Fibroblast of skin of right biceps (primary cell): Measurements from ENCODE around the gene PPFIA3.
A peak's percentile ranks its signal among the peaks of the same experiment; 100 is the strongest.
"Not testable (repeated sequence)": the region's sequence is repeated elsewhere in the genome, so short reads cannot be mapped to it uniquely, and the experiment has no call there.

Experiments
- DNase-seq: peaks from one replicate; pipeline ENCODE4 v3.0.0-alpha.2; 2013

PPFIA3 gene

DNA sequence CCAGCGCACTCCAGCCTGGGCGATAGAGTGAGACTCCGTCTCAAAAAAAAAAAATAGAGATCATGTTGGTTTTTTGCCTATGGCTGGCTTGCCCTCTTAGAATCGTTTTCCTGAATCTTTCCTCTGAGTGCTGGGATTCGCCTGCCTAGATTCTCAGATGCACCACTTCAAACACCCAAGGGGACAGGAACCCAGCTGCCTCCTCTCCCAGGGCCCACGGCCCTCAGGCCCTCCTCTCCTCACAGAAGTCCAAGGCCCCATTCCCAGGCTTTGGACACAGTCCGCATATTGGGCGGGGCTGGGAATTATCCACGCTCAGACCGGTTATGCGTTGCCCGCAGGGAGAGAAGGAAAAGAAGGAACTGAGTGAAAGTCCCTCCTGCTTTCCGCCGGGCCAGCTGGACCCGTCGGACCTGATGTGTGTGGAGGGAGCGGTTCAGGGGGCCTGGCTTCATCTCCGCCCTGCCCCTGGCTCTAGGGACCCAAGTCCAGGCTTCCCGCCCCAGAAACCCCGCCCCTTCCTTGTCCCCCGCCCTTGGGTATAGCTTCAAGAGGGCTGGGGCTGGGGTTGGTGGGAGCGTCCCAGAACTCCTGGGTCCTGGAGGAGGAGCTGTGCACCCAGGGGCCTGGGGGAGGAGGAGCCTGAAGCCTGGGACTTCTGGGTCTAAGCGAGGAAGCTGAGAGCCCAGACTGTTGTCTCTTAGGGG lies 5.8 kb downstream of the PPFIA3 start:
- DNase-seq: no peak

DNA sequence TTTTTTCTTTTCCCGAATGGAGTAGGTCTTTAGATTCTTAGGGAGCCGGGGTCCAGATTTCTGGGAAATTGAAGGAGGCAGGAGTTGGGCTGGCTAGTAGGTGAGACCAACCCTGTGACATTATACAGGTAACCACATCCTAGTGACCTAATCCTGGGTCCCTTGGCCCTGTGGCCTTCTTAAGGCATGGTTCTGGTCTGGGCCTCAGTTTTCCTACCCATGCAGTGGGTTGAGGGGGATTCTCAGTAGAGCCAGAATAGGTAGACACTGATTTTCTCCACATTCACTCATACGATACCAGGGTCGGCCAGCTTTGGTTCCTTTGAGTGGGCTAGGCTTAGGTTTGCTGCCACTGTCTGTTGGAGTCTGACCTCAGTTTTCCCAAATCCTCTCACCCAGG lies 7.2 kb downstream of the PPFIA3 start:
- DNase-seq: no peak

DNA sequence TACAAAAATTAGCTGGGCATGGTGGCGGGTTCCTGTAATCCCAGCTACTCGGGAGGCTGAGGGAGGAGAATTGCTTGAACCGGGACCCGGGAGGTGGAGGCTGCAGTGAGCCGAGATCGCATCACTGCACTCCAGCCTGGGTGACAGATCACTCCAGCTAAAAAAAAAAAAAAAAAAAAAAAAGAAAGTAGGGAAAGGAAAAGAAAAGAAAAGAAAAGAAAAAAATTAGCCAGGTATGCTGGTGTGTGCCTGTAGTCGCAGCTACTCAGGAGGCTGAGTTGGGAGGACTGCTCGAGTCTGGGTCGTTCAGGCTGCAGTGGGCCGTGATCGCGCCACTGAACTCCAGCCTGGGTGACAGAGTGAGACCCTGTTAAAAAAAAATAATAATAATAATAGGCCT lies 7.9 kb downstream of the PPFIA3 start:
- not testable (repeated sequence) for DNase-seq

DNA sequence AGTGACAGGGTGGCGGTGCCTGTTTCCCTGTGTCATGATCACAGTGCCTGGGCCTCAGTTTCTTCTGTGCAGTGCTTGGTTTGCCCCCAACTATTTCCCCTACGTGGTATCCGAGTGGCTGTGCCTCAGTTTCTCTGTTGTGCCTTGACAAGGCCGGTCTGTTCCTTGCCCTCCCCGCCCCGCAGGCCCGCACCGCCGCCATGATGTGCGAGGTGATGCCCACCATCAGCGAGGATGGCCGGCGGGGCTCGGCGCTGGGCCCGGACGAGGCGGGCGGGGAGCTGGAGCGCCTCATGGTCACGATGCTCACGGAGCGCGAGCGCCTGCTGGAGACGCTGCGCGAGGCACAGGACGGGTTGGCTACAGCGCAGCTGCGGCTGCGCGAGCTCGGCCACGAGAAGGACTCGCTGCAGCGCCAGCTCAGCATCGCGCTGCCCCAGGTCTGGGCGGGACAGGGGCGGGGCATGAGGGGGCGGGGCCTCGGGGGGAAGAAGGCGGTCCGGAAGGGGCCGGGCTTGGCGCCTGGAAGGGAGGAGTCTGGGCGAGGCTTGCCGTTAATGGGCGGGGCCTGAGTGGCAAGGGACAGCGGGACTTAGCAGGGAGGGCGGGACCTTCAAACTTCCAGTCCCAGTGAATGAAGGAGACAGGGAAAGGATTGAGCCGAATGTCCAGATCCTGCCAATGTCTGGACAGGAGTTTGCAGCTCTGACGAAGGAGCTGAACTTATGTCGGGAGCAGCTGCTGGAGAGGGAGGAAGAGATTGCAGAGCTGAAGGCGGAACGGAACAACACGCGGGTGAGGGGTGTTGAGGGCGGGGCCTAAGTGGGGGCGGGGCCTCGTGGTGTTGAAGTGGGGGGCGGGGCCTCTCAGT lies 8.6 kb downstream of the PPFIA3 start:
- DNase-seq: peak; percentile 97

DNA sequence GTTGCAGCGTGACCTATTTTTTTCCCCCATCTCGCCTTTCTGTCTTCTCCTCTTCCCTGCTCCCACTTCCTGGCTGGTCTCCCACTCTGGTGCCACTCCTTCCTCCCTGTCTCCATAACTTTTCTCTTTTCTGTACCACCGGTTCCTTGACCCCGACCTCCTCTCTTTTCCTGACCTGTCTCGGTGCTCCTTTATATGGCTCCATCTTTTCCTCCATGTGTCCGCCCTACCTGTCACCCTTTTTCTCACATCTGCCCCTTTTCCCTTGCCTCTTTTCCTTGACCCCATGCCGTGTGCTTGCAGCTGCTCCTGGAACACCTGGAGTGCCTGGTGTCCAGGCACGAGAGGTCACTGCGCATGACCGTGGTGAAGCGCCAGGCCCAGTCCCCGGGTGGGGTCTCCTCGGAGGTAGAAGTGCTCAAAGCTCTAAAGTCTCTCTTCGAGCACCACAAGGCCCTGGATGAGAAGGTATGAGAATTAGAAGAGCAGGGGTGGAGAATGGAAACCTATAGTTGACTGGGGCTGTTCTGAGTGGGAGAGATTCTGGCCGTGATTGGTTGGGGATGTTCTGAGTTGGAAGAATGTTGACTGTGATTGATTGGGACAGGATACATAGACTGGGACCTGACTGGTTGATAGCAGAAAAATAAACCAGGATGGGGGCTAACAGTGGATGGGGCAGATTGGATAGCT lies 9.3 kb downstream of the PPFIA3 start:
- DNase-seq: no peak

DNA sequence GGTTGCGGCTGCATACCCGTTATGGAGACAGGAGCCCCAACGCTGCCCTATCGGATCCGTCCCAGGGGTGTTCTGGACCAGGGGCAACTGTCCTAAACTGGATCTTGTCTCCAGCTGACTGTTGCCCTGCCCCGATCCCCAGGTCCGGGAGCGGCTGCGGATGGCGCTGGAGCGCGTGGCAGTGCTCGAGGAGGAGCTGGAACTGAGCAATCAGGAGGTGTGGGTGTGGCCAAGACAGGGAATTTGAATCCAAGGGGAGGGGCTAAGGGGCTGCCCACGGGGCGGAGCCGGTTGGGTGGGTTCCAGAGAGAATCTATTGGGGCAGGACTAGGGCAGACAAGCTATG lies 9.9 kb downstream of the PPFIA3 start:
- DNase-seq: peak; percentile 49

DNA sequence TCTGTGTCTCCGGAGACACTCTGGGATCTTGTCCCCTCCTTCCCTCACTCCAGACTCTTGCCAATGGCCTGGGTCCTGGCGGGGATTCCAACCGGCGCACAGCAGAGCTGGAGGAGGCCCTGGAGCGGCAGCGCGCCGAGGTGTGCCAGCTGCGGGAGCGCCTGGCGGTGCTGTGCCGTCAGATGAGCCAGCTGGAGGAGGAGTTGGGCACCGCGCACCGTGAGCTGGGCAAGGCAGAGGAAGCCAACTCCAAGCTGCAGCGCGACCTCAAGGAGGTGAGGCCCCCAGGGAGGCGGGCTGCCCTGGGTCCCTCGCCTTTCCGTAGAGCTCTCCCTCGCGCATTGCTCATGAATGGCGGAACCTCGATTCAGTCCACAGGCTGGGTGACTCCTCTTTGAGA lies 11.0 kb downstream of the PPFIA3 start:
- DNase-seq: no peak

DNA sequence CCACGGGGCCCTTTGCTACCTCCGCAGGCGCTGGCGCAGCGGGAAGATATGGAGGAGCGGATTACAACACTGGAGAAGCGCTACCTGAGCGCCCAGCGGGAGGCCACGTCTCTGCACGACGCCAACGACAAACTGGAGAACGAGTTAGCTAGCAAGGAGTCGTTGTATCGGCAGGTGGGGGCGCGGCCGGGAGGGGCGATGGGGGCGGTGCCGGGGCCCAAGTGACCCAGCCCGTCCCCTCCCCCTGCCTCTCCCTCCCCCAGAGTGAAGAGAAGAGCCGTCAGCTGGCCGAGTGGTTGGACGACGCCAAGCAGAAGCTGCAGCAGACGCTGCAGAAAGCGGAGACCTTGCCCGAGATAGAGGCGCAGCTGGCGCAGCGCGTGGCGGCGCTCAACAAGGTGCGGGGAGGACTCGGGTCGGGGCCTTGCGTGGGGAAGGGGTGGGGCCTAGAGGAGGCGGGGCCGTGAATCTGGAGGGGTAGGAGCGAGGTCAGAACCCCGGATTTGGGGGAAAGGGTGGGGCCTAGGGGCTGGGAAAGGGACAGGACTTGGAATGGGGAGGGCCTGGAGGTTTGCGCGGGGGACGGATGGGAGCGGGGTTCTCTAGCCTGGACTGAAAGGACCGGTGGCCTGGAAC lies 13.7 kb downstream of the PPFIA3 start:
- no peak for DNase-seq

DNA sequence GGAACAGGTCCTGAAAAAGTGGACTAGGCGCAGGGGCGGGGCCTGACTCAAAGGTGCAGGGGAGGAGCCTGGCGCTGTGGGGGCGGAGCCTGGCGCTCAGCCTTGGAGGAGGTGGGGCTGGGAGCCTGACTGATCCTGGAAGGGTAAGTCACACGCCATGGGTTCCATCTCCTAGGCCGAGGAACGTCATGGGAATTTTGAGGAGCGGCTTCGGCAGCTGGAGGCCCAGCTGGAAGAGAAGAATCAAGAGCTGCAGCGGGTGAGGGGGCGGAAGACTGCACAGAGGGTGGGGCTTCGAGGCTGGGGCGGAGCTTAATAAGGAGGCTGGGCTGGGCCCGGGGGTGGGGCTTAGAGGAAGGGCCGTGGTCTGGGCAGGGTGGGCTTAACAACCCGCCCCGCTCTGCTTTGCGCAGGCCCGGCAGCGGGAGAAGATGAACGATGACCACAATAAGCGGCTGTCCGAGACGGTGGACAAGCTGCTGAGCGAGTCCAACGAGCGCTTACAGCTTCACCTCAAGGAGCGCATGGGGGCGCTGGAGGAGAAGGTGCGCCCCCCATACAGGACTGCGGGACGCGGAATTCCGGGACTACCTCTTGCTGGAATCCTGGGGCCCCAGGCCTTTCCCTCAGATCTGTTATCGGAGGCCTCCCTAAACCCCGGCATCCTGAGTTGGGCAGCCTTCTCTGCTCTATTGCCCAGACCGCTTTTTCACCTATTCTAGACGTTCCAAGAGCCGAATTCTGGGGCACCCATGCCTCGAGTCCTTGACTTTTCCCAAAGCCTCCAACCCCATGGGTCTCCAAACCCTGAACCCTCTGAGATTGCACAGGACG lies 14.5 kb downstream of the PPFIA3 start:
- DNase-seq: peak; percentile 56

DNA sequence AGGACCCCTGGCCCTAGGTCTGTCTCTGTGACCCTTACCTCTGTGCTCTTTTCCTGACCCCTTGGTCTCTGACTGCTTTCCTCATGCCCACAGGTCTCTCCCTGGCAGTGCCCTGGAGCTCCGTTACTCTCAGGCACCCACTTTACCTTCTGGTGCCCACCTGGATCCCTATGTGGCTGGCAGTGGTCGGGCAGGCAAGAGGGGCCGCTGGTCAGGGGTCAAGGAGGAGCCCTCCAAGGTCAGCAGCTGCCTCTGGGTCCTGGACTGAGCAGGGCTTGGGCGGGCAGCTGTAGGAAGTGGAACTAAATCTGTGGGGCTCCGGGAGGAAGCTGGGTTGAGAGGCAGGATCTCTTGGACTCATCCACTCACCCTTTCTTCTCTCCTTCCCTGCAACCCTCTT lies 16.3 kb downstream of the PPFIA3 start:
- no peak for DNase-seq

DNA sequence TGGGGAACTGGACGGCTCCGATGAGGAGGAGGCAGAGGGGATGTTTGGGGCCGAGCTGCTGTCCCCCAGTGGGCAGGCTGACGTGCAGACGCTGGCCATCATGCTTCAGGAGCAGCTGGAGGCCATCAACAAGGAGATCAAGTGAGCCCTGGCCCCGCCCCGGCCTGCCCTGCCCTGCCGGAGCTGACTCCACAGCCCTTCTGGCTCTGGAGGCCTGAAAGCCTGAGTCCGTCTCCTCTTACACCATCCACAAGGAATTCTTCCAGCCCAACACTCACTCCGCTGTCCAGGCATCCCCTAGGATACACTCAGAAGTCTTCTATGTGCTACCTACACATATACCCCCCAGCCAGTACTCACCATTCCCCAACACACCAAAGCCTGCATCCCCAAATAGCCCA lies 17.4 kb downstream of the PPFIA3 start:
- no peak for DNase-seq

DNA sequence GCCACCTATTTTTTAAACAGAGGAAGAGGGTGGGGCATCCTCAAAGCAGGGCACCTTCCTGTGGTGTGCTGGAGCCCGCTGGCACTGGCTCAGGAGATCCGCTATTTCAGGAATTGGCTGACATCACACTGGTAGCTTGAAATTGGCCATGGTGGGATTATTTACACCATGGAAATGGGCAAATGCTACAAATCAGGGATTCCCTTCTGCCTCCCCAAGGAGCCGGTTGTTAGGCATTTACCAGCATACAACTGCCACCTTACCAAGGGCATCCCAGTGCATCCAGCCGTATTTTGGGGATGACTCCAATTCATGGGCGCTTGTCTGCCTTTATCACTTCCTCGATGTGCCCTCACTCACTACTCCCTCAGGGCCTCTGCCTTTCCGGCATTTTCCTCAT lies 21.6 kb downstream of the PPFIA3 start:
- DNase-seq: no peak

DNA sequence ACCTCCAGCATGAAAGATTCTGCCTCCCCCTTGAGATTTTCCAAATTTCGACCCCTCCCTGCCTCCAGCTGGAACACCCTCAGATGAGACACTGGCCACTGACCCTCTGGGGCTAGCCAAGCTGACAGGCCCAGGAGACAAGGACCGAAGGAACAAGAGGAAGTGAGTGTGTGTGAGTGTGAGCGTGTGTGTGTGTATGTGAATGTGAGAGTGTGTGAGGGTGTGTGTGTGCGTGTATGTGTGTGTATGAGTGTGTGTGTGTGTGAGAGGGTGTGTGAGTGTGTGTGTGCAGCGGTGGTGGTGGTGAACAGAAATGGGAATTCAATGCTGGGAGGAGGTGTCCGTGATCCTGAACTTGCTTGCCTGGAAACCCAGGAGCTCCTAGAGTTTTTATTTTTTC lies 22.0 kb downstream of the PPFIA3 start:
- DNase-seq: no peak

DNA sequence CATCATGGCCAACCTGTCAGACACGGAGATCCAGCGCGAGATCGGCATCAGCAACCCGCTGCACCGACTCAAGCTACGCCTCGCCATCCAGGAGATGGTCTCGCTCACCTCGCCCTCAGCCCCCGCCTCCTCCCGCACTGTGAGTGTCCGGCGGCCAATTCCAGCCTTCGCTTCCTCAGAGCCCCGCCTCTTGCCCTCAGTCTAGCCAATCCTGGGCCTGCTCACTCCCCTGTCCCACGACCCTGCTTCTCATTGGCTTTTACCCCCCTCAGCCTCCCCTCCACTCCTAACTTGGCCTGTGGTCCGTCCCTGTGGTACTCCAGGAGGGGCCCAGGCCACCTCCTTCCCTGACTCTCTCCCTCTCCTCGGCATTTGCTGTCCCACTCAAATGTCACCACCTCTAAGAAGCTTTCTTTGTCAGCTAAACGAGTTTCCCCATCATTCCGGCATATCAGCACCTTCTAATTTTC lies 23.6 kb downstream of the PPFIA3 start:
- DNase-seq: peak; percentile 93

DNA sequence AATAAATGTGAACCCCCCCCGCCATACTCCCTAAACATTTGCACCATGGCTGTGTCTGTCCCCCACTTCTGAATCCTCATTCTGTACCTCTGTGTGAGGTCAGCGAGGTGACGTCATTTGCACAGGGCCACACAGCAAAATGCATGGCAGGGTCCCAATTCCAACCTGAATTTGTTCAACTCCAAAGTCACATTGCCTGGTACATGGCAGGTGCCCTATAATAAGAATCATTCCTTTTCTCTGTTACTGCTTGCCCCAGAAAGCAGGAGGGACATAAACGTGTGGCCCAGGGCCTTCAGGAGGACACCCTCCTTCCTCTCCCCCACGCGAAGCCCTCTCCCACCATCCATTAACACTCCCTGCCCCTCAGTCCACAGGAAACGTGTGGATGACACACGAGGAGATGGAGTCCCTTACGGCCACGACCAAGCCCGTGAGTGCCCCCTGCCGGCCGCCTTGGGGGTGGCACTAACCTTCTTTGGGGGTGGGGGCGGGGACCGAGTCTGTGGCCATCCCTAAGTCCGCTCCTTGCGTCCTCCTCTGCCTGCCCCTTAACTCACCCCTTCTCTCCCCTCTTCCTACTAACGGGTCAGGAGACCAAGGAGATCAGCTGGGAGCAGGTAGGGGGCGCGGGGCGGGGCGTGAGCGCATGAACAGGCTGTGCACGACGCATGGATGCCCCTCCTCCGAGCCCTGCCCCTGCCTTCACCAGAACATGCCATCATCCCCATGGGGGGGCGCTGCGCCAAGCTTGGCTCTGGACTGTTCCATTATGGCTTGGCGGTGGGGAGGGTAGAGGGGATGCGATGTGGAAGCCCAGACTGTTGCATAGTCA lies 26.4 kb downstream of the PPFIA3 start:
- DNase-seq: peak; percentile 82

DNA sequence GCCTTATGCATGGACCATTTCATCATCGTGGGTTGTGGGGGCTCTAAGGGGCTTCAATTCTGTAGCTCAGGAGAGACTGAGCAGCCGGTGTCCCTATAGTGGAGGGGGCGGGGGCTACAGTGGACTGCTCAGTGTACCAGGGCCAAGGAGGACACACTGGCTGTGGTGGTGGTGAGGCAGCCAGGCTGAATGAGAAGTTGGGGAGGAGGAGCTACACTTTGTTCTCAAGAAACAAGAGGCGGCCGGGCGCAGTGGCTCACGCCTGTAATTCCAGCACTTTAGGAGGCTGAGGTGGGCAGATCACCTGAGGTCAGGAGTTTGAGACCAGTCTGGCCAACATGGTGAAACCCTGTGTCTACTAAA lies 27.0 kb downstream of the PPFIA3 start:
- DNase-seq: peak; percentile 41

DNA sequence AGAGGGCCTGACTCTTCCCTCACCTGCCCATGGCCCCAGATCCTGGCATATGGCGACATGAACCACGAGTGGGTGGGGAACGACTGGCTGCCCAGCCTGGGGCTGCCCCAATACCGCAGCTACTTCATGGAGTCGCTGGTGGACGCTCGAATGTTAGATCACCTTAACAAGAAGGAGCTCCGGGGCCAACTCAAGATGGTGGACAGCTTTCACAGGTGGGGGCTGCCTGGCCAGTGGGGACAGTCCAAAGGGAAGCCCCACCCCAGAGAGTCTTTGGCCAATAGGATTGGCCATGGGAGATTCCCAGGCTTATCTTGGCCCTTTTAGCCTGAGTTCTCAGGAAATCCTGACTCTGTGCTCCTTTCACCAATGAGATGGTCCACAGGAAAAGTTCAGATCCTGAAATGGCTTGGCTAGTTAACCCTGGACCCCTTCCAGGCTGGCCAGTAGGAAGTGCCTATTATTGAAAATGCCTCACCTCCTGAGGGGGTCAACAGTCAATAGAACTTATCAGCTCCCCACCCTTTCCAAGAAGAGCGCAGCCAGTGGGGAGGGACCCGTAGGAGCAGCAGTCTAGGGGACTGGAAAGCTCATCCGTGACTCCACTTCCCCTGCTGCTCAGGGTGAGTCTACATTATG lies 28.8 kb downstream of the PPFIA3 start:
- DNase-seq: no peak

DNA sequence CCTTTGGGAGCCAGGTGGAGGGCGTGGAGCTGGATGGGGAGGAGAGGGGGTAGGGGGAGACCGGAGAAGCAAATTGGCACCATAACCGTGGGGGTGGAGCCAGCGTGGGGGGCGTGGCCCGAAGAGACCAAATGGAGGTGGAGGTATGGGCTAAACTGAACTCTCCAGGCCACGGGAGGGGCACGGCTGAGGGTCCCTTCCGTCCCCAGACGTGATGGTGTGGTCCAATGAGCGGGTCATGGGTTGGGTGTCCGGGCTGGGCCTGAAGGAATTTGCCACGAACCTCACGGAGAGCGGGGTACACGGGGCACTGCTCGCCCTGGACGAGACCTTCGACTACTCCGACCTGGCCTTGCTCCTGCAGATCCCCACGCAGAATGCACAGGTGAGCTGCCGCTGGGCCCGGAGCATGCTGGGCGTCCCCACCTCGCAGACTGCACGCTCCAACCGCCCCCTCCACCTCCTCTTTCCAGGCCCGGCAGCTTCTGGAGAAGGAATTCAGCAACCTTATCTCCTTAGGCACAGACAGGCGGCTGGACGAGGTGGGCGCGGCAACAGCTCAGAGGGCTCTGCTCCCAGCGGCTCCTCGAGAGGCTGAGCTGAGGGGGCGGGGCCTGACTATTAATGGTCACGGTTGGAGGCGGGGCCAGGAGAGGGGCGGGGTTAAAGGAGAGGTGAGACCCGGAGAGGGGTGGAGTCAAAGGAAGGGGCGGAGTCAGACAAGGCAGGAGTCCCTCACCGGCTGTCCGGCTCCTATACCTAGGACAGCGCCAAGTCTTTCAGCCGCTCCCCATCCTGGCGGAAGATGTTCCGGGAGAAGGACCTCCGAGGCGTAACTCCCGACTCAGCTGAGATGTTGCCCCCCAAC lies 29.7 kb downstream of the PPFIA3 start:
- DNase-seq: peak; percentile 94

DNA sequence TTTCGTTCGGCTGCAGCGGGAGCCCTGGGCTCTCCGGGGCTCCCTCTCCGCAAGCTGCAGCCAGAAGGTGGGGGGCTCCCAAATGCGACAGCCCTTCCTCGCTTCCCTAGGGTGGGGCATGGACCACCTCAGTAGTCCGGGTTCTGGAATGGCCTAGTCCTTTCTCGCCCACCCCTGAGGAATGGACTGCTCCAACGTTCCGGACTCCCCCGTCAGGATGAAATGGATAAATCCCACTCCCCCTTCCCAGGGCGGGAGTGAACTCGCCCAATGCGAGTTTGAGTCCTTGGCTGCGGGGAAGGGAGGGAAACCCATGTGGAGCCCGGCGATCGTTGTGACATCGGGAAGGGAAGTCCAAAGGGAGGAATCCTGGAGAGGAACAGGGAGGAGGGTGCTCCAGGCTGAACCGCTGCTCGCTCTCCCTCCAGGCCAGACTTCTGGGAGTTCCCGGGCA lies 30.3 kb downstream of the PPFIA3 start:
- peak; percentile 93 for DNase-seq
